ENCODE measurements around the gene PRICKLE3. TPM values are rescaled to one million over a fixed set of nuclear protein-coding genes. Genes with fewer than 3 reads are reported as not detected.

The PRICKLE3 gene
- total and polyA plus RNA-seq, 8 donors, result 3.7 to 65.1 (median 7.1) TPM

DNA sequence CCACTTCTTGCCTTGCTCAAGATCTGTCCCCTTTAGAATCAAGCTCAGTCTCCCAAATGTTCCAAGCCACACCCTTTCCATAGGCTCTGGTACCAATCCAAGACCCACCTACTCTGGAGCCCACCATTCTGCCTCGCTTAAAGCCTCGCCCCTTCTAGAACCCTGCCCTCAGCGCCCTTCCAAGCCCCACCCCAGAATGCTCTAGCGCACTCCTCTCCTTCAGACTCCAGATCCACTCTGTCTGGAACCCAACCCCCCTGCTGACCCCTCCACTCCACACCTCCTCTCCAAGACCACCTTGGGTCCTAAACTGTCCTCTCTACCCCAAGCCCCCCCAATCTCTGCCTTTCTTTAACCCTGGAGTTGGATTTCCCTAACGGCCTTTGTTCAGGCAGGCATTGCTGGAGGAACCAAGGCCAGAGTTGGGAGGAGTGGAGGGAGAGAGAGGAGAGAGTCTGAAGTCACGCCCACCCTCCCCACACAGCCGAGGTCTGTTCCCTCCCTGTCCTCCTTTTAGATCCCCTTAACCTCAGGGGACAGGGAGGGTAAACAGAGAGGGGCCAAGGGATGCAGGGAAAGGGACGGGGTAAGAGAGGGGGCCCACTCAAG, 2.4 kb upstream of the PRICKLE3 start:
- Histone ChIP-seq H3K36me3 (peaks cover 0 to 4% (median 2%) of the 10 kb centered on the region in 4 donors), H3K27me3 (no peaks in the 10 kb centered on the region), H3K9me3 (peaks cover 0 to 8% (median 3%) of the 10 kb centered on the region in 4 donors), H3K27ac (peak overlapping the region in 1 of 5 donors; percentile 20), H3K4me3 (no peak overlapping the region), H3K4me1 (peaks cover 9 to 43% (median 28%) of the 10 kb centered on the region in 4 donors)
- TF ChIP-seq POLR2AphosphoS5 (IDR thresholded peaks at IDR 0.05), result no peak
- TF ChIP-seq POLR2A (IDR thresholded peaks at IDR 0.05), result no peak
- no peak for TF ChIP-seq EP300 (IDR thresholded peaks at IDR 0.05)
- TF ChIP-seq CTCF (IDR thresholded peaks at IDR 0.05), result no peak
- WGBS, 5 donors, result 59 to 71% (median 64%) methylated on average over 8 of the region's 8 CpGs
- DNase-seq, result no peak
- intact Hi-C loops (cut with DNase I; ENCODE audit: low total_unique reads), result no loop called here

DNA sequence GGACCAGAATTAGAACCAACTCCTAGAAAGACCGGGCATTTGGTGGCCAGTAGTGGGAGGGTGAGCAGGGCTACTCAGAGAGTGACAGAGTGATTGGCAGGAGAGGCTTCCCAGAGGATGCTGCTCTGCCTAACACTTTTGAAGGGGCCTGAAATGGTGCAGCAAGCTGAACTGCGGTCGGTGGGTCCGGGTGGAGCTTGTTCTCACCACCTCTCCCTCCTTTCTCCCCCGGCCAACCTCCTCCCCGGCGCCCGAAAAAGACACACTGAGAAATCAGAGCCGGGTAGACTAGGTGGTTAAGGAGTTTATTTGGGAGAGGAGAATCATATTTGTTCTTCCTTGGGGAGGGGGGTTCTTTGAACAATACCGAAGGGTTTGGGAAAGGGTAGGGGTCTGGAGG, 1.4 kb upstream of the PRICKLE3 start:
- Histone ChIP-seq H3K27ac (peak overlapping the region in 3 of 5 donors; percentile 82 to 86 (median 86)), H3K4me1 (peaks cover 9 to 40% (median 28%) of the 10 kb centered on the region in 4 donors), H3K4me3 (no peak overlapping the region), H3K9me3 (peaks cover 0 to 8% (median 3%) of the 10 kb centered on the region in 4 donors), H3K27me3 (no peaks in the 10 kb centered on the region), H3K36me3 (peaks cover 4 to 12% (median 10%) of the 10 kb centered on the region in 4 donors)
- DNase-seq, result no peak
- TF ChIP-seq EP300 (IDR thresholded peaks at IDR 0.05) (no peak), POLR2A (IDR thresholded peaks at IDR 0.05) (no peak), POLR2AphosphoS5 (IDR thresholded peaks at IDR 0.05) (no peak), CTCF (IDR thresholded peaks at IDR 0.05) (no peak)
- intact Hi-C loops (cut with DNase I; ENCODE audit: low total_unique reads), result no loop called here
- WGBS, 5 donors, result 72 to 84% (median 77%) methylated on average over 6 to 10 of the region's 10 CpGs

DNA sequence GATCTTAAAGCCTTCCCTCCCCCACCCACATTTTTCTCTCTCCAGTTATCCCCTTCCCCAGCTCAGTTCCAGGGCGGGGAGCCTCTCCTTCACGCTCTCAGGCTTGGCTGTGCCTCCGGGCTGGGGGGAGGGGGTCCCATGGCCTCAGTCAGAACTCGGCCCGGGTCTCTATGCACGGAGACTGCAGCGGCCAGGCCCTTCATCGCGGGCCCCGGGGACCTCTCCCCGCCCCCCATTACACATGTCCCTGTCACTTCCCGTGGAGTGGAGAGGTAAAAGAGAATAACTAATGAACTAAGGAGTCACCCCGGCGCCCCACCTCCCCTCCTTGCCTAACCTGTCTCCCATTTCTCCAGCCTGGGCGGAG, 838 bp upstream of the PRICKLE3 start:
- H3K36me3 ChIP-seq, result peaks cover 4 to 17% (median 13%) of the 10 kb centered on the region in 4 donors
- peaks cover 0 to 8% (median 3%) of the 10 kb centered on the region in 4 donors for H3K9me3 ChIP-seq
- WGBS, 5 donors, result 57 to 72% (median 64%) methylated on average over 5 to 15 of the region's 15 CpGs
- H3K4me3 ChIP-seq, result no peak overlapping the region
- intact Hi-C loops (cut with DNase I; ENCODE audit: low total_unique reads), result no loop called here
- TF ChIP-seq POLR2A (IDR thresholded peaks at IDR 0.05) (no peak), EP300 (IDR thresholded peaks at IDR 0.05) (no peak), CTCF (IDR thresholded peaks at IDR 0.05) (no peak), POLR2AphosphoS5 (IDR thresholded peaks at IDR 0.05) (no peak)
- peak in 1 of 2 donors; percentile 32 for DNase-seq
- peak overlapping the region in 4 of 5 donors; percentile 76 to 86 (median 84) for H3K27ac ChIP-seq
- H3K27me3 ChIP-seq, result no peaks in the 10 kb centered on the region
- peaks cover 9 to 35% (median 25%) of the 10 kb centered on the region in 4 donors for H3K4me1 ChIP-seq

DNA sequence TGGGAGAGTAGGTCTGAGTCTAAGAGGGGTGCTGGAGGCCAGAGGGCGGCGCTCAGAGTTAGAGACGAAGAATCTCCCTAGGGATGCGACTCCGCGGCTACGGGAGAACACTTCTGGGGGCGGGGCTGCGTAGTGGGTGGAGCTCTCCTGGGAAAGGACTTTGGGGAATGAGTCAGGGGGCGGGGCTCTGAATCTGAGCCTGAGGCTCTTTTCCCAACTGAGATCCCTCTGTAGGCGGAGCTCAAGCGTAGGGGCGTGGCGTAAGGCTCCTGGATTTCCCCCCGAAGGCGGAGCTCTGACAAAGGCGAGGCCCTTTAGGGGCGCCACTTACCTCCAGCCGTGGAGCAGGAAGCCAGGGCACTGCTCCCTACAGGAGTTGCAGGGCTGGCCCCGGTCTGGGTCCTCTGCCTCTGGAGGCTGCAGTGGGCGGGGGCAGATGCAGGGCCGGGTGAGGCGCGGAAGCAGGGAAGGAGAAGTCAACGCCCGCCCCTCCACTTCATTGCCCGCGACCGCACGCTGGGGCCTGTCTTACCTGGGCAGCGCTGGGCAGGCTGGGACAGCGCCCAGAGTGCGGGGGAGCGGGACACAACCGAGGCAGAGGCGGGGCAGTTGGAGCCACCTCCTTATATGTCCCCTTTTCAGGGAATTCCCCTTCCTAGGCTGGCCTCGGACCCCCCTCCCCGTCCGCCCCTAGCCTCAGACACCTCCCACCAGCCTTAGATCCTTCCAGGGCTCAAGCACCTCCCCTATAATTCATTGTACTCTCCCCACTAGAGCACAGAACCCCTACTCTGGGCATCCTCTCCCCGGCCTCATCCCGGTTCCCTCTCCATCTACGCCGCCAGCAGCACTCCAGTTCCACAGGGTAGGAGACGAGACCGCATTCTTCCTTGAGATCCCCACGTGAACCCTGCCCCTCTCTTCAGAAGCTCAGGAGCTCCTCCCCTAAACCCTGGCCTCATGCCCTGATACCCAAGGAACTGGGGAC, 1.6 kb downstream of the PRICKLE3 start:
- WGBS, 5 donors, result 6 to 44% (median 23%) methylated on average over 24 to 46 of the region's 46 CpGs
- peak overlapping the region; percentile 48 to 58 (median 54) for H3K4me3 ChIP-seq
- TF ChIP-seq EP300 (IDR thresholded peaks at IDR 0.05) (no peak), CTCF (IDR thresholded peaks at IDR 0.05) (no peak), POLR2A (IDR thresholded peaks at IDR 0.05) (peak in 2 of 4 donors; percentile 17 to 27), POLR2AphosphoS5 (IDR thresholded peaks at IDR 0.05) (peak in 2 of 3 donors; percentile 66 to 72)

More for the DNA sequence above, 1.6 kb downstream of the PRICKLE3 start:
- DNase-seq, result peak; percentile 93 to 96
- peaks cover 9 to 28% (median 16%) of the 10 kb centered on the region in 4 donors for H3K4me1 ChIP-seq
- peak overlapping the region; percentile 68 to 86 (median 82) for H3K27ac ChIP-seq
- H3K36me3 ChIP-seq, result peaks cover 4 to 32% (median 22%) of the 10 kb centered on the region in 4 donors
- intact Hi-C loops (cut with DNase I; ENCODE audit: low total_unique reads), result no loop called here
- H3K27me3 ChIP-seq, result no peaks in the 10 kb centered on the region
- no peaks in the 10 kb centered on the region for H3K9me3 ChIP-seq
